ENCODE measurements around the gene NPAS2. TPM values are rescaled to one million over a fixed set of nuclear protein-coding genes. Genes with fewer than 3 reads are reported as not detected.

Gene NPAS2
- total RNA-seq, 1 donor from 2014 or later = 10.7 TPM

GRCh38 chr2:100982431-100982861 is 162.5 kb downstream of the NPAS2 start:
- peaks cover 6% of the 10 kb centered on the region for H3K27me3 Mint-ChIP-seq
- TF ChIP-seq CTCF (conservative IDR thresholded peaks at IDR 0.05) = no peak
- peaks cover 4% of the 10 kb centered on the region for H3K36me3 Mint-ChIP-seq
- no peak for DNase-seq (ENCODE audit: extremely low spot score, unreplicated experiment)
- no peaks in the 10 kb centered on the region for H3K9me3 Mint-ChIP-seq
- no peak overlapping the region for H3K4me3 Mint-ChIP-seq
- no peak overlapping the region for H3K27ac Mint-ChIP-seq
- H3K4me1 Mint-ChIP-seq (ENCODE audit: unreplicated experiment) = peaks cover 16% of the 10 kb centered on the region

- Mint-ChIP-seq H3K9me3 (no peaks in the 10 kb centered on the region), H3K4me3 (no peak overlapping the region), H3K4me1 (ENCODE audit: unreplicated experiment) (peaks cover 16% of the 10 kb centered on the region), H3K36me3 (peaks cover 4% of the 10 kb centered on the region), H3K27me3 (peaks cover 6% of the 10 kb centered on the region), H3K27ac (no peak overlapping the region)
- DNase-seq (ENCODE audit: extremely low spot score, unreplicated experiment) = no peak
- no peak for TF ChIP-seq CTCF (conservative IDR thresholded peaks at IDR 0.05)
Observed at GRCh38 chr2:100983201-100983600, 163.3 kb downstream of the NPAS2 start.

DNA sequence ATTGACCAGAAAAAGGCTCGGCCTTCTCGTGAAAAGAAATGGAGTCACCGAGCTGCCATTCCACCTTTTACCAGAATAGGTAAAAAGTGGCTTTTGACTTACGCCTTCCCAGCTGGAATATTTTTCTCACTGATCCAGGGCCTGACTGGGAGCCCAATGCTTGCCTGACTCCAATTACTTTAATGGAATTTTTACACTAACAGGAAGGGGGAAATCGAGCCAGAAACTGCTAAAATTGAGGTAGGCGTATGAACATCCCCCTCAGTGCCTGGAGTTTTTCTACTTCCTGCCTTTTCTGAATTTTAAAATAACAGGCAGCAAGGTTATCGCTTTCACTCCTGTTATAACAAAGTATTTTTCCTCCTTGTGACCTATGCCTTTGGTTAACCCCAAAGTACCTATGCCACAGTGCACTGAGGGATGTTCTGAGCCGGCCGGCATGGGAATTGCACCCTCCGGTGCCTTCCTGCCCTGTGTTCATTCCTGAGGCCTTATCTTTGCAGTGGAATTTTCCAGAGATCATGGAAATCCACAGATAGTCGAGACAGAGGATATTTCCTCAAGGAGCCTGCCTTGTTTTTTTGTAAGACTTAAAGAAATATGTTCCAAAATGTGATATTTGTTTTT is 163.9 kb downstream of the NPAS2 start:
- no peak for TF ChIP-seq CTCF (conservative IDR thresholded peaks at IDR 0.05)
- Mint-ChIP-seq H3K9me3 (no peaks in the 10 kb centered on the region), H3K36me3 (peaks cover 4% of the 10 kb centered on the region), H3K4me1 (ENCODE audit: unreplicated experiment) (peaks cover 14% of the 10 kb centered on the region), H3K27me3 (peaks cover 6% of the 10 kb centered on the region), H3K4me3 (no peak overlapping the region), H3K27ac (no peak overlapping the region)
- DNase-seq (ENCODE audit: extremely low spot score, unreplicated experiment) = no peak

GRCh38 chr2:100984892-100985307 is 165.0 kb downstream of the NPAS2 start:
- H3K4me1 Mint-ChIP-seq (ENCODE audit: unreplicated experiment) = peaks cover 13% of the 10 kb centered on the region
- no peak overlapping the region for H3K4me3 Mint-ChIP-seq
- H3K9me3 Mint-ChIP-seq = no peaks in the 10 kb centered on the region
- H3K36me3 Mint-ChIP-seq = peaks cover 4% of the 10 kb centered on the region
- H3K27me3 Mint-ChIP-seq = peaks cover 9% of the 10 kb centered on the region
- peak overlapping the region; percentile 5 for H3K27ac Mint-ChIP-seq
- peak; percentile 97 for TF ChIP-seq CTCF (conservative IDR thresholded peaks at IDR 0.05)
- DNase-seq (ENCODE audit: extremely low spot score, unreplicated experiment) = no peak

GRCh38 chr2:100986157-100986556 is 166.2 kb downstream of the NPAS2 start:
- no peak for DNase-seq (ENCODE audit: extremely low spot score, unreplicated experiment)
- no peak for TF ChIP-seq CTCF (conservative IDR thresholded peaks at IDR 0.05)
- Mint-ChIP-seq H3K9me3 (no peaks in the 10 kb centered on the region), H3K27me3 (peaks cover 7% of the 10 kb centered on the region), H3K27ac (no peak overlapping the region), H3K36me3 (peaks cover 4% of the 10 kb centered on the region), H3K4me1 (ENCODE audit: unreplicated experiment) (peaks cover 8% of the 10 kb centered on the region), H3K4me3 (no peak overlapping the region)

Data from type B pancreatic cell (in vitro differentiated cells).